Stimulated activated CD8-positive, alpha-beta memory T cell treated with anti-CD3 and anti-CD28 coated beads, Interleukin-15, amount 100 ng/mL, for 4 hours (primary cell): ENCODE measurements around the gene STAM.
"Not testable (repeated sequence)": the region's sequence is repeated elsewhere in the genome, so short reads cannot be mapped to it uniquely, and the experiment has no call there.

Source experiments
- DNase-seq, 2 donors: peaks; one replicate each; pipeline ENCODE4 v3.0.0-alpha.2; 2020; ENCODE audit warnings: low read depth in 2 of 2

Gene STAM

DNA sequence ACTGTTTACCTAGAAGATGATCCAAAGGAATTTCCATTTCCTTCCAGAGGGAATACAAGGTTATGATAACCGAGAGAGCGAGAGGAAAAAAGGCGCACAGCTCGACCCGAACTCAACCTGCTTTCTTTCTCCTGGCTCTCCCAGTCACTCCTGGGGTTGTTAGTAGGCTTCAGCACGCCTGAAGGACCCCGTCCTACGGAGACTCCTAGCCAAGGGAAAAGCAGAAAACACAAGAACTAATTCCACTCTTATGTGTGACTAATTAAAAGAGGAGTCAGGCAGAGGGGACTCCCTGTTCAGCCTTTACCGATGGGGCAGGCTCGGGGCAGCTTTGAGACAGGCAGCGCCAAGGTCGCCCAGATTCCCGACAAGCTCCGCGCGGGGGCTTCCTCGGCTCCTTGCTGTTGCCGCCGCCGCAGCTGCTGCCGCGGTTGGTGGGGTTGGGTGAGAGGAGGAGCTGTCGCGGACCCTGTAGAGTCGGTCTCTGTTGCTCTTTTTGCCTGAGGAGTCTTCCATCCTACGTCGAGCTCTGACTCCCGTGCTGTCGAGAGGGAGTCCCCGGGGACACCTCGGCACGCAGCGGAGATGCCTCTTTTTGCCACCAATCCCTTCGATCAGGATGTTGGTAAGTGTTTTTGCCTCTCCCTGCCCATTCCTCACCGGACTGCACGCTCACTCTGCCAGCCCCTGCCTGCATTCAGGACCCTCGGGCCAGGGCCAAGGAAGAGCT lies at the start of gene STAM:
TSS of gene STAM (plus strand) at position 397 of the 730 bp plus-strand sequence. CDS start at position 586, 189 bp downstream.
- DNase-seq = peak; percentile 80 to 82

DNA sequence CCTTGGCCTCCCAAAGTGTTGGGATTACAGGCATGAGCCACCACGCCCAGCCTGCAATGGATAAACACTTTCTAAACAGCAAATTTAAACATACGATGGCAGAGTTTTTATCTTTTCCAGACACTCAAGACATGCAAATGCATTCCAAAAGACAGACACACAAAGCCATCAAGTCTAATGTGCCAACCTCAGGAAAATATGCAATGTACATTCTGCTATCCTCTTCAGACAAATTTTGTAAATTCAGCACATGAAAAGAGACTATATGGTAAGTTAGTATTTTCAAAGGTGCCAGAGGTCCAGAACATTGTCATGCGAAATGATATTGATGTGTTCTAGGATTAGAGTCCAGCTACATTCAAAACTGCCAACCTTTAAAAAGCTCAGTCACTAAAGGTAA lies 46.6 kb upstream of the STAM start:
- DNase-seq = no peak

DNA sequence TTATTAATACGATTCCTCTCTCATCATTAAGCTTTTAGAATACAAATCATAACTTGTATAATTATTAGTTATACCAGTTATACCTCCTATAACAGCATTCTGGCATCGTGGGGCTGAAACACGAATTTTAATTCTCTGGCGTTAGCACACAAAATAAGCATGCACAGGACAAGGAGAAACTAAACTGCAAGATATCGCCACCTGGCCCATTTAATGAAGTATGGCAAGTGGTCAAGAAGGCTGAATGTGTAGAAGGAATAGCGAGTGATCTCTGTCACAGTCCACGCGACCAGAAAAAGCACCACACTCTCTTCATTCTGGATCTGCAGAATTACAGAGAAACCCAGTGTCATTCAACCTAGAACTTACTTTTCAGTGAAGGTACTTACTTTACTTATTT lies 44.9 kb upstream of the STAM start:
- no peak for DNase-seq

DNA sequence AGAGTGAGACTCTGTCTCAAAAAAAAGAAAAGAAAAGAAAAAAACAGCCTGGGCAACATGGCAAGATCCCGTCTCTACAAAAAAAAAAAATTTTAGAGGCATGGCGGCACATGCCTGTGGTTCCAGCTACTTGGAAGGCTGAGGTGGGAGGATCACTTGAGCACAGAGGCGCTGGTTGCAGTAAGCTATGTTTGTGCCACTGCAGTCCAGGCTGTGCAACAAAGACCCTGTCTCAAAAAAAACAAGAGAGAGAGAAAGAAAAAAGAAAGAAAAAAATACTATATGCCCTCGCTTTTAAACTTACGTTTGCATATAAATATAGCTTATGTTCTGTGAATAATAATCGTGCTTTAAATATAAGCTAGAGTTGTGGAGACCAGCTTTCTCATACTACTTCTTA lies 38.0 kb upstream of the STAM start:
- no peak for DNase-seq

DNA sequence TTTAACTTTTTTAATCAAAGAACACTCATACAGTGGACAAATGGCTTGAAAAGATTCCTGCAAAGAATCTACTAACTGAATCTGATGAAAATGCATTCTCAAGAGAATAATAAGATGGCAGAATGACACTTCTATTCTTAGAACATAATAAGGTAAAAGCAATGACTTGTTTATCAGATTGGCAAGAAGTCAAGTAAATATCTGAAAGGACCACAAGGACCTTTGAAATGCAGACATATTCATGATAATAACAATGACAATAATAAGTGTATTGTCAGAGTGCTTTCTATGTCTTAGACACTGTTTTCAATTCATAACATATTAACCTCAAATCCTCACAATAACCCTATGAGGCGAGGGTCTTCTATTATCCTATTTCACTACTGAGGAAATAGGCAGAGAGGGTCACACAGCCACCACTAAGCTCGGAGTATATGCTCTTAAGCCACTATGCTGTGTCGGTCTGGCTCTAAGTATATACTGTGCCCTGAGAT lies 37.4 kb upstream of the STAM start:
- no peak for DNase-seq

DNA sequence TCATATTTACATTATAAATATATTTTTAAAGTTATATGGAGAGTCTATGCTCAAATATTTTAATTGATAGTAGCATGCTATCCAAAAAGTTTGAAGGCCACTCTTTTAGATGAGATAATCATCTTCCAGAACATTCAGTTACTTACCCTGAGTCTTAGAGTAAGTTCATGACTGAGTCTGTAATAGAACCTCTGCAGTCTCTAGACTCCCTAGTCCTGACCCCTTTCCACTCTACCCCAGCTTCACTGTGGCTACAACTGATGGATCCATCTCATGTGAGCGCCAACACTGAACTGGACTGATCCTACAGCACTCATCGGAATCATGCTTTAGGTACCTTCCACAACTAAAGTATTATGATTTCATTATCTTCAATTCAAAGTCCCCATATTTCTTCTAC lies 36.9 kb upstream of the STAM start:
- no peak for DNase-seq

DNA sequence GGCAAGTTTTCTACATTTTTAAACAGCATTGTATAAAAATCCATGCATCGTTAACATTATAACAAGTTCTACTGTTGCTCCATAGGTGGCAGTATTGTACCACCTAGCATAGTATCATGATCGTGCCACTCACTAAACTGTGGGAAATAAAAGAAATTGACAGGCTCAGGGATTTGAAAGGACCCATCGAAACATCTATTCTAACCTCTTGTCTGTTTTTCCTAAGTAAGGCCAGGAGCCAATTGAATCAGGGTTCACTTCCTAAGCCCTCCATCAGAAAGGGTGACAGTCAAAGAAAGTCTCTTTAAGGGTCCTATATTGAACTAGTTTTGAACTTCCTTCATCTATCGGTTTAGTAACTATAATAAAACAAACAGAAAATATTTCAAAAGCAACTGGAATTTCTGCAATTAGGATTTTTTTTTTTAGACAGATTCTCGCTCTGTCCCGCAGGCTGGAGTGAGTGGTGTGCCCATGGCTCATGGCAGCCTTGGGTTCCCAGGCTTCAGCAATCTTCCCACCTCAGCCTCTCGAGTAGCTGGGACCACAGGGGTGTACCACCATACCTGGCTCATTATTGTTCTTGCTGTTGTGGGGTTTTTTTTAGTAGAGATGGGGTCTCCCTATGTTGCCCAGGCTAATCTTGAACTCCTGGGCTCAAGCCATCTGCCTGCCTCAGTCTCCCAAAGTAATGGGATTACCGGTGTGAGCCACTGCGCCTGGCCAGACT lies 36.2 kb upstream of the STAM start:
- DNase-seq = no peak

DNA sequence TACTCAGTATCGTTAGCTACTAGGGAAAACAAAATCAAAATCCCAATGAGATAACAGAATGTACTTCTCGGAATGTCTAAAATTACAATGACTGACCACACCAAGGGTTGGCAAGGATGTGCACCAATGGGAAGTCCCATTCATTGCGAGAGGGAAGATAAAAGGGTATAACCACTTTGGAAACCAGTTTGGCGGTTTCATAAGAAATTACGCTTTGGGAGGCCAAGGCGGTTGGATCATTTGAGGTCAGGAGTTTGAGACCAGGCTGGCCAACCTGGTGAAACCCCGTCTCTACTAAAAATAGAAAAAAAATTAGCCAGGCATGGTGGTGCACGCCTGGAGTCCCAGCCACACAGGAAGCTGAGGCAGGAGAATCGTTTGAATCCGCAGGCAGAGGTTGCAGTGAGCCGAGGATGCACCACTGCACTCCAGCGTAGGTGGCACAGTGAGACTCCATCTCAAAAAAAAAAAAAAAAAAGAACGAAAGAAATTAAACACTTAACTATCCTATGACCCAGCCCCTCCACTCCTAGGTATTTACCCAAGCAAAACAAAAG lies 34.4 kb upstream of the STAM start:
- DNase-seq = no peak

DNA sequence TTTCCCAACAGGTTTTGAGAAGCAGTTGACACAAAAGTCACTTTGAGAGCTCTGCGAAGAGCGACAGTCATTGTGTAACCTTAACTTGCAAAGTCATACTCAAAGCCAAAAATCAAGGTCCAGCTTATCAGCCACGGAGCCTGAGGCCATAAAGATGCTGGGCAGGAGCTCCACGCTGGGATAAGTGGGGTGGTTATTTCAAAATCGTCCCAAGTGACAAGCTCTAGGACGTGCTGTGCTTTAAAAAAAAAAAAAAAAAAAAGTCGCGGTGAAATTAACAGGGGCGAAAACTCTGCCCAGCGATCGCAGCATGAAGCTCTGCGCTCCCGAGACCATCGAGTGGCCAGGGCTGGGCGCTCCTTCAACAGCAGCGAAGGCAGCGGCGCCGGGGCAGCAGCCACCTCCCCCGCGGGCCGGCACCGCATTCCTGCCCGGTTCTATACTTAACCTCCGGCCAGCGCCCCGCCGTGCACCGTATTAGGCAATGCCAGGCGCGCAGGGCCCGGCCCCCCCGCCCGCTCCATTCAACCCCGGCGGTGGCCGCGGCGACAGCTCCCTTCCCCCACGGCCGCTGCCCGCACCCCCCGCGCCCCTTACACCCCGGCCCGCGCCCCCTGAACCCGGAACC lies 27.4 kb upstream of the STAM start:
- no peak for DNase-seq

DNA sequence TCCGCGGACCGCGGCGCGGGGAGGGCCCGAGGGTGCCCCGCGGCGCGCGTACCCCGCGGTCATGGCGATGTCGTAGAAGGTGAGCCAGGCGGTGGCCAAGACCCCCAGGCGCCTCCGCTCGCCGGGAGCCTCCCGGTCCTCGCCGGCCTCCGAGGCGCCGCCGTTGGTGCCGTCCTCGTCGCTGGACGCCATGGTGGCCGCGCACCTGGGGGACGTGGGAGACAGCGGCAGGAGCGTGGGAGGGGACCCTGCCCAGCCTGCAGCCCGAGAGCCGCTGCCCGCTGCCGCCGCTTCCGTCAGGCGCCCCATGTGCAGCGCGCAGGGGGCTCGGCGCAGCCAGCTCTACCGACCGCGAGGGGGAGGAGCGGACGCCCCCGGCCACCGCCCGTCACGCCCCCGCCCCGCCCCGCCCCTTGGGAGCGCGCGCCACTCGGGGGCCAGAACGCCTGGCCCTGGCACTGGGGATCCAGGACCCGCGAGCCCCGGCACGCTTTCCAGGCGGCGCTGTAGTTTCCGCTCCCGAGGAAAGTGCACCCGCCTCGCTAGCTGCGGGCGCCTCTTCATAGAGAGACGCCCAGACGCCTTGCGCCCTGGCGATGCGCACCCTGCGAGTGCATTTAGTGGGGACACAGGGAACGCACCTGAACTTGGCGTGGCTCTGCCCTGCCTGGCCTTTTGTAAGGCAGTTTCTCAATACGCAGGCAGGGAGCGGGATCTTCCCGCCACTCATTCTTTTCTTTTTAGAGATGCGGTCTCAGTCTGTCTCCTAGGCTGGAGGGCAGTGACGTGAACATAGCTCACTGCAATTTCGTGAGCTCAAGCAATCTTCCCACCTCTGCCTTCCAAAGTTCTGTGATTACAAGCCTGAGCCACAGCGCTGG lies 26.7 kb upstream of the STAM start, which contains the start of gene HACD1:
TSS of gene HACD1 (minus strand) at position 344 of the 881 bp plus-strand sequence. CDS start at position 309, 35 bp downstream.
- peak in 1 of 2 donors; percentile 48 for DNase-seq

DNA sequence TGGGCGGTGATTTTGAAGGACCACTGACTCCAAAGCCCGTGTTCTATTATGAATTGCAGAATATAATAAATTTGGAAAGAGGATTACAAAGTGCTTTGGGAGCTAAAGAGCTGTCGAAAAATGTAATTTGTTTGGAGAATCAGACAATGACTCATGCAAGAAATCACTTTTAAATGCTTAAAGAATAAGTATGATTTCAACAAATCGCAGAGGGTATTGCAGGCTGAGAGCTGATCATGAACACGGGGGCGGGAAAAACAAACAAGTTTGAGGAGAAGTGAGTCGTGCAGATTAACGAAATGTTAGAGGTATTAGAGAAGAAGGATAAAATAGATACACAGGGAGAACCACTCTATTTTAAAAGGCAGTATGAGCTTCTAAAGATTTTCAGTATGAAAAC lies 21.9 kb upstream of the STAM start:
- DNase-seq = no peak

DNA sequence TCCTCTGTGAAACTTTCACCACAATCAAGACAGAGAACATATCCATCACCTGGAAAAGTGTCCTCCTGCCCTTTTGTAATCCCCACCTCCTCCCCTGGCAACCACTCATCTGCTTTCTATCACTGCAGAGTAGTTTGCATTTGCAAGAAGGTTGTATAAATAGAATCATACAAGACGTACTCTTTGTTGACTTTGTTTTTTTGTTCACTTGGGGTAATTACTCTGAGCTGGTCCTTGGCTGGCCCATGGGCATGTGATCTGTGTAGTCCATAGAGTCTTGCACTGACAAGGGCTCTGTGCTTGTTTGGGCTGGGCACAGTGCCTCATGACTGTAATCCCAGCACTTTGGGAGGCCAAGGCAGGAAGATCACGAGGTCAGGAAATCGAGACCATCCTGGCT lies 19.0 kb upstream of the STAM start:
- no peak for DNase-seq

DNA sequence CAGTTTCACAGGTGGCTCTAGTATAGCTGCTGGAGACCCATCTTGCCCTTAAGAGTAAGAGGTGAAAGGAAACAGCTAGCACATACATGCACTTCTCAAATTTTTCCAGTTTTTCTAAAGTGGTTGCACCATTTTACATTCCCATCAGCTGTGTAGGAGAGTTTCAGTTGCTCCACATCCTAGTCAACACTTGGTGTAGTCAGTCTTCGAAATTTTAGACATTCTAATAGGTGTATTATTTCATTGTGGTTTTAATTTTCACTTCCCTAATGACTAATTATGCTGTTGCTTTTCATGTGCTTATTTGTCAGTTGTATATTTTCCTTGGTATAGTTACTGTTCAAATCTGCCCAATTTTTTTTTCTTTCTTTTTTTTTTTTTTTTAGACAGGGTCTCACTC lies 17.3 kb upstream of the STAM start:
- no peak for DNase-seq

DNA sequence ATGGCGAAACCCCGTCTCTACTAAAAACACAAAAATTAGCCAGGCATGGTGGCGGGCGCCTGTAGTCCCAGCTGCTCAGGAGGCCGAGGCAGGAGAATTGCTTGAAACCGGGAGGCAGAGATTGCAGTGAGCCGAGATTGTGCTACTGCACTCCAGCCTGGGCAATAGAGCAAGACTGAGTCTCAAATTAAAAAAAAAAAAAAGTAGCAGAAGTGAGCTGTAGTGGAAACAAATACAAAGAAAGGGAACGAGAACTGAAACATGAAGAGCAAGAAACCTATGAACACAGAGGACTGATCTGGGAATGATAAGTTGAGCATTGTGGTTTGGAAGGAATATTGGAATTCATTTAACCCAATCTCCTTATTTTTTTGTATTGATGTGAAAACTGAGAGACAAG lies 11.4 kb upstream of the STAM start:
- not testable (repeated sequence) for DNase-seq

DNA sequence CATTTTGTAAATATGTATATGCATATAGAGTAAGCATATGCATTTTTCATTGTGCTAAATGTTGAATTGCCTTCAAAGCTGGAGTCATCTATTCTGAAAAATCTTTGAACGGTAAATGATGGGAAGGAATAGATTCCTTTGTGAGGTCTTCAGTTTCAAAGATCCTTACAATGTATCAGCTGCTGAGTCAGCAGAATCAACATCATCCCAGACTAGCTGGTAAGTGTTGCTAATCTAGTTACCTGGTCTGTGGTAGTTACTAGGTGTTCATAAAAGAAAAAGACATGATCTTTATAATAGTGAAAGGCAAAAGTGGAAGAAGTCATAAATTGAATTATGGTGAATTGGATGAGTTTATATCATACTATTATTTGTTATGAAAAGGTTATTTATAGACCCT lies 10.6 kb upstream of the STAM start:
- no peak for DNase-seq

DNA sequence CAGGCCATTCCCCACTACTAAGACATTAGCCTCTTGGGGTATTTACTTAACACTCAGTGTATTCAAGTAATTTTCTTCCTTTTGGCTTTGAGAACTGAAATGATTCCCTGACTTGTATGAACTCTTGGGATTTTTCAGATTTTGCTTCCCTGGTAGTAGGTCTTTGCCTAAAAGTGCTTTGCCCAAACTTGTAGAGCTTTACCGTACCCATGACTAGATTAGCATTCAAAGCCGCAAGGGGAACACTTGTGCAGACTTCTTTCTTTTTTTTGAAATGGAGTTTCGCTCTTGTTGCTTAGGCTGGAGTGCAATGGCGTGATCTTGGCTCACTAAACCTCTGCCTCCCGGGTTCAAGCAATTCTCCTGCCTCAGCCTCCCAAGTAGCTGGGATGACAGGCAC lies 6.1 kb upstream of the STAM start:
- DNase-seq = no peak

DNA sequence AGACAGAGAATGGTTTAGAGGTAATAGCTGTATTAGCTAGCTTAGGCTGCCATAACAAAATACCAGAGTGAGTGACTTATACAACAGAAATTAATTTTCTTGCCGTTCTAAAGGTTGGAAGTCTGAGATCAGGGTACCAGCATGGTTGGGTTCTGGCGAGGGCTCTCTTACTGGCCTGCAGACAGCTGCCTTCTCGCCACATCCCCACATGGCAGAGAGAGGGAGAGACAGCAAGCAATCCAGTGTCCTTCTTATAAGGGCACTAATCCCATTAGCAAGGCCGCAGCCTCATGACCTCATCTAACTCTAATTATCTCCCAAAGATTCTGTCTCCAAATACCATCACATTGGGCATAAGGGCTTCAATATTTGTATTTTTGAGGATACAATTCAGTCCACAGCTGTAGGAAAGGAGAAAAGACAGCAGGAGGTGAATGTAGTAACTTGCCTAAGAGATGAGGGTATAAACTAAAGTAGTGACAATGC lies 3.6 kb upstream of the STAM start:
- no peak for DNase-seq

DNA sequence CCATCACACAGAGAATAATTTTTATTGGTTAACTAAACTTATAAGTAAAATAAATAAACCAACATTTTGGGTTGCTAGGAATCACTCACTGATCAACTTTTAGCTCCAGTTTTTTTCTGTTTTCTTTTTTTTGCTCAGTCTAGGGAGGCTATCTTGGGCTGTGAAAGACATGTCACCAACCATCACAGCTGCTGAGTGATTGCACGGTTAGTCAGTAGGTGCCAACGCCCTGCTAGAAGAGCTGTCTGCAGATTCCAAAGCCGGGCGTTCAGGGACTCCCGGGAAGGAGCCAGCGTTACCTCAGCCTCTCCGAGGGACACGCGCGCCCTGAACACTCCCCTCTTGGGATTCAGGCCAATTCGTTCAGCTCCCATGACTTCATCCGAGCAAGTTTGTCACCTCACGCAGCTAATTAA lies 604 bp upstream of the STAM start:
- DNase-seq = peak in 1 of 2 donors; percentile 1

DNA sequence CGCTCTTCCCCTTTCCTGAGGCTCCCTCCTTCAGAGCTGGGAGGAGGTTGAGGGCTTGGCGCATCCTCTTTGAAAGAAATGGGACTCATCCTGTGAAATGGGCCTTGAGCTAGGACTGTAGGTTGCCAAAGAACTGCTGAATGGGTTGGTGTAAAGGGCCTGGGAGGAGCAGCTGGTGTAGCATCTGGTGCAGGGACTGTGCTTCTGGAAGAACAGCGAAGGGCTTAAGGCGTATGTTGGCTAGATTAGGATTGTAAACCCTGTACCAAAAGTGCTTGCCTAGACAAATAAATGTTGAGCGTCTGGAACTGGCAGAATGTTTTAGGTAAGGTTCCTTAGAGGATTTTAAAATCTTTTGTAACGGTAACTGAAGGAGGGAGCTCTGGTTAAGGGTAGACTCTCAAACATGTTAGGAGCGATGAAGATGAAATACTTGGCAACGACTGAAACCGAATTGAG lies 563 bp downstream of the STAM start:
- DNase-seq = no peak

DNA sequence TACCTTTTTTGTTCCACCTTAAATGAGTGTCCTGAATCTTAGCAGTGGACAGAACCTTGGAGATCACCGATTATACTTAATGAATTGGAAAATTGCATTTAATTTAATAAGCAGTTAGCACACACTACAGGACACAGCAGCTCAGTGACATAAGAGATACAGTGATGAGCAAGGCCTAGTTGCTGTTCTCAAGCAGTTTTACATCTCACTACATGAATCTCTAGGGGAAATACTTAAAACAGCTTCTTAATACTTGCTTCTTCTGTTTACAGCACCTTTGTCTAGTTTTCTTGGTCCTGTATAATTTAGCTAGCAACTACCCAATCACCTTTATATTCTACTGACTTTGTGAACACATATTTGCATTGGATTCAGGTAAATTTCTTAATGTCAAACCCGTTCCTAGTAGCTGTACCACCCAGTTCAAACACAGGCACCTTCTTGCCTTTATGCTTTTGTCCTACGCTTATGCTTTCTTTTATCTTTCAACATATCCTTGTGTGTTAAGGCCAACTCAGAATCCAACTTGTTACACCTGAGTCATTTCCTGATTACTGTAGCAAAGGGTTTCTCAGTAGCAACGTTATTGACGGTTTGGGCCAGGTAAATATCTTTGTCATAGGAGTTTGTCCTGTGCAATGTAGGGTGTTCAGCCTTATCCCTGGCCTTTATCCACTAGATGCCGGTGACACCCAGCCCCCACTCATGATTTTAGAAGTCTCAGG lies 1.8 kb downstream of the STAM start:
- DNase-seq = no peak
